CD8-positive, alpha-beta memory T cell (primary cell): Measurements from ENCODE around the gene CD200R1. TPM values are rescaled to one million over a fixed set of nuclear protein-coding genes. Genes with fewer than 3 reads are reported as not detected.

Experiments used
- CTCF ChIA-PET: fragments of 350-600 bp; sonication (Branson Sonifier 250); formaldehyde crosslinking; loops from one replicate; lab custom pipeline; 2021; ENCODE audit warnings: antibody characterized with exemption; lab: Charles Lee
- POLR2A ChIA-PET: fragments of 350-600 bp; sonication (Branson Sonifier 250); formaldehyde crosslinking; loops from one replicate; lab custom pipeline; 2021; ENCODE audit warnings: antibody characterized with exemption; lab: Charles Lee
- DNase-seq, 5 donors: peaks; one replicate each; pipeline versions ENCODE4 v3.0.0 to v3.0.0-alpha.2; 2020 to 2022; ENCODE audit warnings: mixed read lengths in 1 of 5
- H3K27ac ChIP-seq: one replicate; pipeline ENCODE4 v1.7.0; 2013; ENCODE audit warnings: low read depth, mild to moderate bottlenecking, low read length, moderate library complexity
- H3K27me3 ChIP-seq: 2 replicates; pipeline ENCODE4 v1.7.0; 2013; ENCODE audit warnings: low read length, mild to moderate bottlenecking; ENCODE audit not compliant: insufficient read depth, poor library complexity, severe bottlenecking
- H3K36me3 ChIP-seq: 2 replicates; pipeline ENCODE4 v1.7.0; 2013; ENCODE audit warnings: mild to moderate bottlenecking, low read length, moderate library complexity; ENCODE audit not compliant: insufficient read depth
- H3K4me1 ChIP-seq: 2 replicates; pipeline ENCODE4 v1.7.0; 2013; ENCODE audit warnings: mild to moderate bottlenecking, low read length, moderate library complexity; ENCODE audit not compliant: insufficient read depth
- H3K4me3 ChIP-seq: 2 replicates; pipeline ENCODE4 v1.7.0; 2013; ENCODE audit warnings: mild to moderate bottlenecking, low read length
- H3K9me3 ChIP-seq: 2 replicates; pipeline ENCODE4 v1.7.0; 2013; ENCODE audit warnings: mild to moderate bottlenecking, low read length
- H3K27ac Mint-ChIP-seq, 8 donors: one replicate each; pipeline ENCODE4 v1.8.0; 2020 to 2021; ENCODE audit warnings: mixed read lengths in 8 of 8, mild to moderate bottlenecking in 6 of 8, inconsistent platforms in 3 of 8, moderate library complexity in 3 of 8
- H3K27me3 Mint-ChIP-seq, 2 donors: one replicate each; pipeline ENCODE4 v1.8.0; 2020 to 2021; ENCODE audit warnings: mixed read lengths in 2 of 2, mild to moderate bottlenecking in 1 of 2, moderate library complexity in 1 of 2
- H3K36me3 Mint-ChIP-seq, 3 donors: one replicate each; pipeline ENCODE4 v1.8.0; 2020 to 2021; ENCODE audit warnings: mixed read lengths in 3 of 3, inconsistent platforms in 1 of 3, mild to moderate bottlenecking in 1 of 3
- H3K4me1 Mint-ChIP-seq, 3 donors: one replicate each; pipeline ENCODE4 v1.8.0; 2020 to 2021; ENCODE audit warnings: mixed read lengths in 3 of 3, inconsistent platforms in 1 of 3, mild to moderate bottlenecking in 1 of 3
- H3K4me3 Mint-ChIP-seq, 7 donors: one replicate each; pipeline ENCODE4 v1.8.0; 2020 to 2021; ENCODE audit warnings: mixed read lengths in 7 of 7, mild to moderate bottlenecking in 6 of 7, moderate library complexity in 4 of 7, inconsistent platforms in 2 of 7
- H3K9me3 Mint-ChIP-seq, 5 donors: one replicate each; pipeline ENCODE4 v1.8.0; 2020 to 2022; ENCODE audit warnings: mixed read lengths in 5 of 5, mild to moderate bottlenecking in 3 of 5, moderate library complexity in 2 of 5, inconsistent platforms in 1 of 5
- polyA plus RNA-seq: library from polyadenylated mRNA; unstranded; fragments of 300-500 nt; fragmentation: Illumina TruSeq; gene quantifications from one replicate; pipeline ENCODE4 v1.2.3, GENCODE V29; 2021
- total RNA-seq, 2 experiments: library from RNA; stranded (reverse); gene quantifications; one replicate each; pipeline ENCODE4 v1.2.3, GENCODE V29; 2021

The CD200R1 gene
- total and polyA plus RNA-seq, 3 experiments from 2014 or later = 3.5 to 14.3 (median 3.5) TPM

DNA sequence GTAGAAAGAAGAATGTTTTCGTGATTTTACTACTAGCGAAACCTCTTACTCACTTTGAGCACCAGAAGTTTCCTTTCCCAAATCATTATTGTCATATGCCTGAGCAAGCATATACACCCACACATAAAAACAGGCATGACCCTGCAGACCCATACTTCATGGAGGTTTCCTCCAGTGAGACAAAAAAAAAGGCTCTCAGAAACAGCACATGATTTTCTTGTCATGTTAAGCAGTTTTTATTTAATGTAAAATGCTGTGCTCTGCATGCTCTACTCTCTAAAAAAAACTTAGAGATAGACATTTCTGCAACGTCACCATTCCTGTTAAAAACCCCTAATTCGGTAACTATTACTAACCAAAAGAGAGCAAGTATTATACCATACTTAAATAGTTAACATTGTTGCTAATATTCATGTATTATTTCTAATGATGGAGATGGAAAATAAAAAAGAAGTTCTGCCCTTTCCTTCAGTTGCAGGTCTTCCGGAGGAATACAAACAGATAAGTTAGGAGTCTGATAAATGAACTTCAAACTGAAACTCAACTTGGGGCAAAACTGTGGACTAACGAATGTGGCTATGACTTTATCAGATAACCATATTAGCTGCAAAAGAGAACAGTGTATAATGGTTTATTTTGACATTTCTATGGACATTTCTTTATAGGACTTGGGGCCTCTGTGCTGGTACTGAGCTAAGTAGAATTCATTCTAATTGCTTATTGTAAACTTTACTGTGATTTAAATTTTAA lies 15.9 kb downstream of the CD200R1 start:
- H3K36me3 ChIP-seq = no peaks in the 10 kb centered on the region
- Mint-ChIP-seq H3K4me1 (peaks cover 26 to 62% (median 59%) of the 10 kb centered on the region in 3 donors), H3K27ac (peak overlapping the region in 6 of 8 donors; percentile 3 to 76 (median 18)), H3K4me3 (peak overlapping the region; percentile 9 to 76 (median 70)), H3K9me3 (peaks cover 21 to 30% (median 28%) of the 10 kb centered on the region in 5 donors), H3K36me3 (peaks cover 13 to 59% (median 43%) of the 10 kb centered on the region in 3 donors), H3K27me3 (no peaks in the 10 kb centered on the region)
- H3K4me1 ChIP-seq = peaks cover 13% of the 10 kb centered on the region
- no peak for DNase-seq
- H3K9me3 ChIP-seq = peaks cover 13% of the 10 kb centered on the region
- H3K27ac ChIP-seq = no peak overlapping the region
- no peak overlapping the region for H3K4me3 ChIP-seq
- CTCF ChIA-PET = no interaction called here
- POLR2A ChIA-PET = no interaction called here
- H3K27me3 ChIP-seq = no peaks in the 10 kb centered on the region

DNA sequence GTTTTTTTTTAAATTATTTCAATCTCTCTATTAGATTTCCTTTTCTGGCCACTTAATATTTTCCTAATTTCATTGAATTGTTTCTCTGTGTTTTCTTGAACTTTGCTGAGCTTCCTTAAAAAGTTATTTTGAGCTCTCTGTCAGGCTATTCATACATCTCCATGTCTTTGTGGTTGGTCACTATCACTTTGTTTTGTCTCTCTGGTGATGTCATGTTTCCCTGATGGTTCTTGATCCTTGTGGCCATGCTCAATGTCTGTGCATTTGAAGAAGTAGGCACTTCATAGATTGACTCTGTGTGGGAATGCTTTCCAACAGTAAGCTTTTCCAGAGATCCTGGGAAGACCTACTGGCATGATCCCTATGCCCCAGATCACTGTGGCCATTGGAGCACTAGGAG lies 18.6 kb downstream of the CD200R1 start:
- peaks cover 19 to 53% (median 50%) of the 10 kb centered on the region in 3 donors for H3K4me1 Mint-ChIP-seq
- DNase-seq = no peak
- H3K36me3 Mint-ChIP-seq = peaks cover 6 to 37% (median 28%) of the 10 kb centered on the region in 3 donors
- no peak overlapping the region for H3K4me3 ChIP-seq
- CTCF ChIA-PET = interaction anchor here (1.3 kb wide), 1 partner anchor 15 kb away, joined by 3 read pairs; no protein-coding TSS in a partner anchor
- no peaks in the 10 kb centered on the region for H3K27me3 ChIP-seq
- H3K27me3 Mint-ChIP-seq = peaks cover 0 to 1% of the 10 kb centered on the region in 2 donors
- no peak overlapping the region for H3K27ac Mint-ChIP-seq
- H3K4me3 Mint-ChIP-seq = no peak overlapping the region
- no peak overlapping the region for H3K27ac ChIP-seq
- peaks cover 6 to 18% (median 15%) of the 10 kb centered on the region in 5 donors for H3K9me3 Mint-ChIP-seq
- POLR2A ChIA-PET = no interaction called here
- peaks cover 13% of the 10 kb centered on the region for H3K4me1 ChIP-seq
- peaks cover 4% of the 10 kb centered on the region for H3K9me3 ChIP-seq
- H3K36me3 ChIP-seq = no peaks in the 10 kb centered on the region

DNA sequence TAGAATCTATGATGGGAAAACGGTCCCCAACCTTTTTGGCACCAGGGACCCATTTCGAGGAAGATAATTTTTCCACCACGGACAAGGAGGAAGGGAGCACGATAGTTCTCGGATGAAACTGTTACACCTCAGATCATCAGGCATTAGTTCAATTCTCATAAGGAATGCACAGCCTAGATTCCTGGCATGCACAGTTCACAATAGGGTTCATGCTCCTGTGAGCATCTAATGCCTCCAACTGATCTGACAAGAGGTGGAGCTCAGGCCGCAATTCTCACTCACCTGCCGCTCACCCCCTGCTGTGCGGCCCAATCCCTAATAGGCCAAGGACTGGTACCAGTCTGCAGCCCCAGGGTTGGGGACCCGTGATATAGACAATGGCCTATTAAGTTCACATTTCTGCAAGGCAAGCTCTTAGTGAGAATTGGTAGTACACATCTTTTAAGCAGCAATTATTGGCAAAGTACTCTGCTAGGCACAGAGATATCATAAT lies 26.5 kb downstream of the CD200R1 start:
- Mint-ChIP-seq H3K27ac (peak overlapping the region in 2 of 8 donors; percentile 7 to 58), H3K36me3 (peaks cover 15 to 46% (median 41%) of the 10 kb centered on the region in 3 donors), H3K27me3 (peaks cover 0 to 1% of the 10 kb centered on the region in 2 donors), H3K4me1 (peaks cover 26 to 51% (median 49%) of the 10 kb centered on the region in 3 donors), H3K4me3 (no peak overlapping the region), H3K9me3 (peaks cover 8 to 14% (median 13%) of the 10 kb centered on the region in 5 donors)
- CTCF ChIA-PET = interaction anchor here (1.7 kb wide), 1 partner anchor 51 kb away, joined by 3 read pairs; no protein-coding TSS in a partner anchor
- Histone ChIP-seq H3K27ac (no peak overlapping the region), H3K4me3 (no peak overlapping the region), H3K9me3 (no peaks in the 10 kb centered on the region), H3K4me1 (no peaks in the 10 kb centered on the region), H3K36me3 (no peaks in the 10 kb centered on the region), H3K27me3 (no peaks in the 10 kb centered on the region)
- POLR2A ChIA-PET = no interaction called here
- DNase-seq = no peak

DNA sequence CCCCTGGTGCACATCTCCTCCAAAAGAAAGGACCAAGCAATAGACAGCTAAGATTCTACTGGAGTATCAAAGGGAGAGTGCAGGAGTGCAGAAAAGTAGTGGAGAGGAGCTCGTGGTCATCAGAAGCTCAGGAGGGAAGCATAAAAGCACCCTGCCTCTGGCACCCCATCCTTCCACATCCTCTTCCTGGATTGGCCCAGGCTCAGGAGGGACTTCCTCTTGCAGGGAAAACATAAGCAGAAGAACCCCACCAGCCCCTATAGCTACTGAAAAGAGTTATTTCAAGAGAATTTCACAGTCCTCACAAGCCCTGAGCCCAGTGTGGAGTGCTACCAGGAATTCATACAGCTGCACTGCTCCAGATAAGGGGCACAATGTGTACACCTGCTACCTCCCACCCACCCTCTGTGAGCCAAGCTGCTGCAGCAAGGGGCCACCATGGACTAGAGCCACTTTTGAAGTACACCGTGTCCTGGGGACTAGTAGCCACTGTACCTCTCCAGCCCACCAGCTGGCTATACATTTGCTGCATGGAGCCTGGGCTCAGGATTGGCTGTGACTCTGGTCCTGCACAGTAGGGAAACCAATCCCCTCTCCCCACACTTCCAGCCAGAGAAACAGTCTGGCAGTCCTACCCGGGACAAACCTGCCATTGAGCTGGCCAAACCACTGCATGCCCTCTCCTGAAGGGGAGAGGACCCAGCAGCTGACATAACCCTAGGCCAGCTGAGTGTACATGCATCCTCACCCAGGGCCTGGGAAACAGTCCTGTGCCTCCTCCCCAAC lies 43.0 kb downstream of the CD200R1 start:
- Mint-ChIP-seq H3K4me3 (peak overlapping the region in 1 of 7 donors; percentile 15), H3K36me3 (peaks cover 15 to 46% (median 40%) of the 10 kb centered on the region in 3 donors), H3K27ac (peak overlapping the region in 2 of 8 donors; percentile 45 to 72), H3K4me1 (peaks cover 33 to 70% (median 61%) of the 10 kb centered on the region in 3 donors), H3K9me3 (peaks cover 0 to 21% (median 15%) of the 10 kb centered on the region in 5 donors), H3K27me3 (peaks cover 0 to 1% of the 10 kb centered on the region in 2 donors)
- H3K4me1 ChIP-seq = peaks cover 15% of the 10 kb centered on the region
- no peaks in the 10 kb centered on the region for H3K36me3 ChIP-seq
- POLR2A ChIA-PET = no interaction called here
- H3K27ac ChIP-seq = no peak overlapping the region
- H3K4me3 ChIP-seq = no peak overlapping the region
- CTCF ChIA-PET = no interaction called here
- DNase-seq = no peak
- no peaks in the 10 kb centered on the region for H3K27me3 ChIP-seq
- H3K9me3 ChIP-seq = no peaks in the 10 kb centered on the region

DNA sequence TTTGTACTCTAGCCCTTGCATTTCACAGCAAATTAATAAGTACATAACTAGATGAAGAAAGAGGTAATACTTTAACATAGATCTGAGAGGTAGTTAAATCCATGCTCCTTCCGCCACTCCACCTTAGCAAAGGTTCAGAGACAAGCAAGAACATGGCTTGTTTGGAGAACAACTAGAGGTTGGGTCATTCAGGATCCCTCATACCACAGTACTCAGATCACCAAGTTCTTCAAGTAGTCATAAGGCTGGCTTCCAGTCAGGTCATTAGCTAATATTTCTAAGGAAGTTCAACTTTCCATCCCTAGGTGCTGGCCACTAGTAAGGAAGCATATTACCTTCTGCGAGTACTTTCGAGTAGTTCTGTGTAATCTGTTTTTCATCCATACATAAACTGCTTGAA lies 44.1 kb downstream of the CD200R1 start:
- no peaks in the 10 kb centered on the region for H3K27me3 ChIP-seq
- H3K27ac ChIP-seq = no peak overlapping the region
- H3K36me3 ChIP-seq = no peaks in the 10 kb centered on the region
- no peak overlapping the region for H3K4me3 ChIP-seq
- Mint-ChIP-seq H3K9me3 (peaks cover 0 to 11% (median 5%) of the 10 kb centered on the region in 5 donors), H3K36me3 (peaks cover 17 to 45% (median 28%) of the 10 kb centered on the region in 3 donors), H3K4me1 (peaks cover 45 to 70% (median 67%) of the 10 kb centered on the region in 3 donors), H3K27ac (no peak overlapping the region), H3K4me3 (no peak overlapping the region), H3K27me3 (peaks cover 0 to 1% of the 10 kb centered on the region in 2 donors)
- CTCF ChIA-PET = no interaction called here
- DNase-seq = no peak
- POLR2A ChIA-PET = no interaction called here
- H3K9me3 ChIP-seq = no peaks in the 10 kb centered on the region
- peaks cover 15% of the 10 kb centered on the region for H3K4me1 ChIP-seq

DNA sequence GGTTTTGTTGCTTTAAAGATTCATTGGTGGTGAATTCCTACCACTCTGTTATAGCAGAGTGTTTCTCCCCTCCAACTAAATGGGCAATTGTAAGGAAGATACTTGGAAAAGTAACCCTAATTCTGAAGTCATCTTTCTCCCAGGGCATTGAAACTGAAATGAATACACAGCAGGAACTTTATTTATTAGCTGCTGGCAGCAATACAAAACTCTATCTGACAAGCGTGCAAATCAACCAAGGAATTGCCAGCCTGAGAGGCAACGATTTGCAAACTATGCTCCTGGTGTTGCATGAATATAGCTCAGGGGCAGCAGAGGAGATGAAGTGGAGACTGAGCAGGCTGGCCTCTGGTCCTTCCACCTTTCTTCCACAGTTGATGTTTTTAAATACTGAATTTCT lies 48.9 kb downstream of the CD200R1 start:
- no peaks in the 10 kb centered on the region for H3K27me3 ChIP-seq
- no peaks in the 10 kb centered on the region for H3K9me3 ChIP-seq
- H3K36me3 Mint-ChIP-seq = peaks cover 2 to 62% (median 26%) of the 10 kb centered on the region in 3 donors
- no peak for DNase-seq
- H3K4me1 ChIP-seq = no peaks in the 10 kb centered on the region
- H3K36me3 ChIP-seq = peaks cover 9% of the 10 kb centered on the region
- no peaks in the 10 kb centered on the region for H3K9me3 Mint-ChIP-seq
- peaks cover 25 to 43% (median 38%) of the 10 kb centered on the region in 3 donors for H3K4me1 Mint-ChIP-seq
- H3K27me3 Mint-ChIP-seq = no peaks in the 10 kb centered on the region
- ChIA-PET POLR2A (no interaction called here), CTCF (no interaction called here)
- H3K4me3 Mint-ChIP-seq = no peak overlapping the region
- no peak overlapping the region for H3K4me3 ChIP-seq
- H3K27ac ChIP-seq = no peak overlapping the region
- H3K27ac Mint-ChIP-seq = no peak overlapping the region

DNA sequence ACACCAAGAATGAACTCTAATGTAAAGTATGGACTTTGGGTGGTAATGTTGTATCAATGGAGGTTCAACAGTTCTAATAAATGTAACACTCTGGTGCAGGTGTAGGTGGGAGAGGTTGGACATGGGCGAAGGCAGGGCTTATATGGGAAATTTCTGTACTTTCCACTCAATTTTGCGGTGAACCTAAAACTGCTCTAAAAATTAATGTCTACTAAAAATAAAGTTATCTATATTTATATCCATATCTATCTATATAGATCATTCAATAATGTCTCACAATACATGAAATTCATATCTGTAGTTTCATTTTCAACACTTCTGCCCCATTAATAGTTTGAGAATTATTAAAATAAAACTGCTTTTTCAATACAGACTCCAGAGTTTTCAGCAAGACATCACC lies 49.3 kb downstream of the CD200R1 start:
- POLR2A ChIA-PET = no interaction called here
- peak overlapping the region in 1 of 8 donors; percentile 4 for H3K27ac Mint-ChIP-seq
- no peaks in the 10 kb centered on the region for H3K27me3 Mint-ChIP-seq
- peak overlapping the region in 1 of 7 donors; percentile 29 for H3K4me3 Mint-ChIP-seq
- no peak overlapping the region for H3K4me3 ChIP-seq
- peaks cover 25 to 41% (median 36%) of the 10 kb centered on the region in 3 donors for H3K4me1 Mint-ChIP-seq
- no peaks in the 10 kb centered on the region for H3K9me3 ChIP-seq
- no peaks in the 10 kb centered on the region for H3K4me1 ChIP-seq
- no peak overlapping the region for H3K27ac ChIP-seq
- CTCF ChIA-PET = no interaction called here
- peaks cover 9% of the 10 kb centered on the region for H3K36me3 ChIP-seq
- DNase-seq = no peak
- H3K27me3 ChIP-seq = no peaks in the 10 kb centered on the region
- peaks cover 4 to 60% (median 28%) of the 10 kb centered on the region in 3 donors for H3K36me3 Mint-ChIP-seq
- no peaks in the 10 kb centered on the region for H3K9me3 Mint-ChIP-seq
